Right atrium auricular region (tissue), 2 donors: ENCODE results near the gene TIAM1. TPM values are rescaled to one million over a fixed set of nuclear protein-coding genes. Genes with fewer than 3 reads are reported as not detected.

Source experiments
- DNase-seq: peaks from one replicate; pipeline ENCODE4 v3.0.0-alpha.2; 2019; ENCODE audit warnings: low spot score
- H3K27ac ChIP-seq, 2 donors: fragments of 200-600 bp; sonication (generic); 1 replicate in 1 of 2; 2 replicates in 1 of 2; pipeline ENCODE4 v1.5.1; 2016 to 2019
- H3K27me3 ChIP-seq, 2 donors: fragments of 200-600 bp; sonication (generic); one replicate each; pipeline versions ENCODE4 v1.5.1 to v1.6.0; 2017 to 2019
- H3K36me3 ChIP-seq: fragments of 200-600 bp; sonication (generic); one replicate; pipeline ENCODE4 v1.5.1; 2016
- H3K4me1 ChIP-seq, 2 donors: fragments of 200-600 bp; sonication (generic); one replicate each; pipeline versions ENCODE4 v1.5.1 to v1.6.0; 2017 to 2019
- H3K4me3 ChIP-seq, 2 donors: fragments of 200-600 bp; sonication (generic); 1 replicate in 1 of 2; 2 replicates in 1 of 2; pipeline ENCODE4 v1.5.1; 2017 to 2019; ENCODE audit warnings: mild to moderate bottlenecking in 1 of 2, moderate library complexity in 1 of 2
- H3K9me3 ChIP-seq, 2 donors: fragments of 200-600 bp; sonication (generic); one replicate each; pipeline ENCODE4 v1.5.1; 2019
- CTCF ChIP-seq, 2 donors: fragments of 200-600 bp; sonication (generic); IDR thresholded peaks; one replicate each; pipeline ENCODE4 v1.5.1; 2019; ENCODE audit warnings: antibody characterized with exemption in 2 of 2
- total RNA-seq, 2 donors: library from RNA; depleted of rRNA; stranded (reverse); fragments of >200 nt; gene quantifications; one replicate each; pipeline ENCODE4 v1.1.0, GENCODE V29; 2016

Gene TIAM1
- total RNA-seq, 2 donors from 2014 or later, result 2.5 to 4.1 TPM

GRCh38 chr21:31087639-31088473 is 256.2 kb downstream of the TIAM1 start:
- no peak for TF ChIP-seq CTCF (IDR thresholded peaks at IDR 0.05)
- DNase-seq, result no peak
- Histone ChIP-seq H3K4me3 (no peak overlapping the region), H3K4me1 (no peaks in the 10 kb centered on the region), H3K27me3 (no peaks in the 10 kb centered on the region), H3K36me3 (no peaks in the 10 kb centered on the region), H3K9me3 (no peaks in the 10 kb centered on the region), H3K27ac (no peak overlapping the region)

GRCh38 chr21:31084689-31085088 is 259.4 kb downstream of the TIAM1 start:
- Histone ChIP-seq H3K27me3 (no peaks in the 10 kb centered on the region), H3K4me3 (no peak overlapping the region), H3K4me1 (no peaks in the 10 kb centered on the region), H3K36me3 (no peaks in the 10 kb centered on the region), H3K27ac (no peak overlapping the region), H3K9me3 (no peaks in the 10 kb centered on the region)
- TF ChIP-seq CTCF (IDR thresholded peaks at IDR 0.05), result no peak
- no peak for DNase-seq

GRCh38 chr21:31078796-31079195 is 265.3 kb downstream of the TIAM1 start:
- no peaks in the 10 kb centered on the region for H3K36me3 ChIP-seq

GRCh38 chr21:31078216-31078615 is 265.8 kb downstream of the TIAM1 start:
- H3K9me3 ChIP-seq, result no peaks in the 10 kb centered on the region
- H3K4me1 ChIP-seq, result no peaks in the 10 kb centered on the region
- no peaks in the 10 kb centered on the region for H3K27me3 ChIP-seq
- H3K27ac ChIP-seq, result no peak overlapping the region
- no peaks in the 10 kb centered on the region for H3K36me3 ChIP-seq
- DNase-seq, result no peak
- no peak for TF ChIP-seq CTCF (IDR thresholded peaks at IDR 0.05)
- no peak overlapping the region for H3K4me3 ChIP-seq

More at GRCh38 chr21:31078796-31079195, 265.3 kb downstream of the TIAM1 start:
- Histone ChIP-seq H3K27me3 (no peaks in the 10 kb centered on the region), H3K4me1 (no peaks in the 10 kb centered on the region), H3K27ac (no peak overlapping the region), H3K4me3 (no peak overlapping the region), H3K9me3 (no peaks in the 10 kb centered on the region)
- no peak for TF ChIP-seq CTCF (IDR thresholded peaks at IDR 0.05)
- no peak for DNase-seq

GRCh38 chr21:31075848-31076247 is 268.2 kb downstream of the TIAM1 start:
- Histone ChIP-seq H3K9me3 (no peaks in the 10 kb centered on the region), H3K4me3 (no peak overlapping the region), H3K27ac (no peak overlapping the region), H3K4me1 (no peaks in the 10 kb centered on the region), H3K27me3 (no peaks in the 10 kb centered on the region), H3K36me3 (no peaks in the 10 kb centered on the region)
- no peak for TF ChIP-seq CTCF (IDR thresholded peaks at IDR 0.05)
- no peak for DNase-seq

- H3K4me1 ChIP-seq, result no peaks in the 10 kb centered on the region
- no peaks in the 10 kb centered on the region for H3K36me3 ChIP-seq
- H3K9me3 ChIP-seq, result no peaks in the 10 kb centered on the region
- no peak for TF ChIP-seq CTCF (IDR thresholded peaks at IDR 0.05)
- no peak overlapping the region for H3K27ac ChIP-seq
- DNase-seq, result no peak
- H3K27me3 ChIP-seq, result no peaks in the 10 kb centered on the region
- H3K4me3 ChIP-seq, result no peak overlapping the region
Observed at GRCh38 chr21:31072533-31072932, 271.5 kb downstream of the TIAM1 start.
